ENCODE results near the gene CNGB1.
"Not testable (repeated sequence)": the region's sequence is repeated elsewhere in the genome, so short reads cannot be mapped to it uniquely, and the experiment has no call there.

The CNGB1 gene

DNA sequence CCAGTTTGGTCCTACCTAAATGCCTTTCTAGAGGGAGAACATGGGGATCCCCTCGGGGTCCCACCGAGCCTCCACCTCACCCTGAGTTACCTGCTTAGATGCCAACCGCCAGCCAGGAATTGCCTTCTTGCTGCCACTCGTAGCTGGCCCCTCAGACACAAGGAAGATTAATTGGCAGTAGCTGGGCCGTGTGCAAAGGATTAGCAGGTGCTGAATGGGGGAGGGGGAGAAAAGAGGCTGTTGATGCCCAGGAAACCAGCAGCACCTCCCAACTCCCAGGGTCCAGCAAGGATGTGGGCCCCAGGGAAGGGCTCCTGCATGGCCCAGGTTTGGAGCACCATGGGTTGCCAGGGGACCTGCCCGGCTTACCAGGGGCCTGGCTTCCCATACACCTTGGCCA lies at the start of gene CNGB1:
Gene CNGB1, minus strand, starts transcription at position 159 of the 400 bp plus-strand sequence. CDS start 3,842 bp downstream, outside the sequence.
- no peaks in the 10 kb centered on the region for H3K9me3 ChIP-seq (ENCODE audit: control insufficient read depth, insufficient read depth, low read length)
- no peak within 1 kb of the TSS for H3K9ac ChIP-seq (ENCODE audit: low read depth, low read length)
- H3K36me3 ChIP-seq (ENCODE audit: control insufficient read depth, insufficient read depth, low read length), result no peaks in the 10 kb centered on the region
- no peaks in the 10 kb centered on the region for H3K27me3 ChIP-seq (ENCODE audit: control insufficient read depth, insufficient read depth, low read length)
- H3K4me1 ChIP-seq (ENCODE audit: control insufficient read depth, insufficient read depth, low read length), result no peaks in the 10 kb centered on the region
- no peak within 1 kb of the TSS for H3K4me3 ChIP-seq (ENCODE audit: low read depth, low read length)

DNA sequence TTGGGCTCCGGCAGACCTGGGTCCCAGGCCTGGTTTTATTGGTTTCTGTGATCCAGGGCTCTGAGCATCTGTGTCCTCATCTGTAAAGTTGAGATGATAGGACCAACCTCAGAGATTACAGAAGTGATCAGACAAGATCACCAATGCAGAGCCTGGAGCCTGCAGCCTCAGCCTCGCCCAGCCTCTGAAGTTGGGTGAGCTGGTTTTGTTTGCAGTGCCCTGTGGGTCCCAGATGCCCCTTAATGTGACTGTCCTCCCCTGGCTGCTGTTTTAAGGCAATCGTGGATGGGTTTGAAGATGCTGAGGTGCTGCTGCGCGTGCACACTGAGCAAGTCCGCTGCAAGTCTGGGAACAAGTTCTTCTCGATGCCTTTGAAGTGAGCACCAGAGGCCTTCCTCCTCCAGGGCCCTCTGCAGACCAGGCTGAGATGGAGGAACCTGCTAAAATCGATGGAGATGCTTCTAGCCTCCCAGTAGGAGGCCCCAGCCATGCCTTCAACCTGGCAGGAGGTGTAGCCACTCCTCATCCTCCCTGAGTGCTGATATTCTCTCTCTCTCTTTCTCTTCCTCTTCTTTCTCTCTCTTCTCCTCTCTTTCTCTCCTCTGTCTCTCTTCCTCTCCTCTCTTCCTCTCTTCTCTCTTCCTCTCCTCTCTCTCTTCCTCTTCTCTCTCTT lies 49.1 kb upstream of the CNGB1 start:
- peaks cover 10% of the 10 kb centered on the region for H3K36me3 ChIP-seq (ENCODE audit: control insufficient read depth, insufficient read depth, low read length)
- peaks cover 17% of the 10 kb centered on the region for H3K4me1 ChIP-seq (ENCODE audit: control insufficient read depth, insufficient read depth, low read length)
- no peak overlapping the region for H3K4me3 ChIP-seq (ENCODE audit: low read depth, low read length)
- H3K9me3 ChIP-seq (ENCODE audit: control insufficient read depth, insufficient read depth, low read length), result no peaks in the 10 kb centered on the region
- no peak overlapping the region for H3K9ac ChIP-seq (ENCODE audit: low read depth, low read length)
- peaks cover 6% of the 10 kb centered on the region for H3K27me3 ChIP-seq (ENCODE audit: control insufficient read depth, insufficient read depth, low read length)

DNA sequence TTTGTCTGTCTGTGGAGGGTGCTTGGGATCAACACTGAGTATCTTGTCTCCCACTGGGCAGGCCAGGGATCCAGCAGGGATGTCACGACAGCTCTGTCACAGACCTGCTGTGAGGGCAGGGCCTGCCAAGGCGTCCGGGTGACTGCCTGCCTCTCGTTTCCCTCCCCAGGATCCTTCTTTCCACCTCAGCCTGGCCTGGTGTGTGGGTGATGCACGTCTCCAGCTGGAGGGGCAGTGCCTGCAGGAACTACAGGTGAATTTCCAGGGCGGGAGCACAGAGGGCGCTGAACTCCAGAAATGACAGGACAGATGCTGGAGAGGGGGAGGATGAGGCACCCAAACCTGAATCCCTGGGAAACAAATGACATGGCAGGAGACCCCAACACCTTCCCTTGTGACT lies 47.9 kb upstream of the CNGB1 start:
- Histone ChIP-seq H3K4me3 (ENCODE audit: low read depth, low read length) (no peak overlapping the region), H3K9ac (ENCODE audit: low read depth, low read length) (no peak overlapping the region), H3K36me3 (ENCODE audit: control insufficient read depth, insufficient read depth, low read length) (peaks cover 10% of the 10 kb centered on the region), H3K27me3 (ENCODE audit: control insufficient read depth, insufficient read depth, low read length) (no peaks in the 10 kb centered on the region), H3K4me1 (ENCODE audit: control insufficient read depth, insufficient read depth, low read length) (peaks cover 15% of the 10 kb centered on the region), H3K9me3 (ENCODE audit: control insufficient read depth, insufficient read depth, low read length) (no peaks in the 10 kb centered on the region)

DNA sequence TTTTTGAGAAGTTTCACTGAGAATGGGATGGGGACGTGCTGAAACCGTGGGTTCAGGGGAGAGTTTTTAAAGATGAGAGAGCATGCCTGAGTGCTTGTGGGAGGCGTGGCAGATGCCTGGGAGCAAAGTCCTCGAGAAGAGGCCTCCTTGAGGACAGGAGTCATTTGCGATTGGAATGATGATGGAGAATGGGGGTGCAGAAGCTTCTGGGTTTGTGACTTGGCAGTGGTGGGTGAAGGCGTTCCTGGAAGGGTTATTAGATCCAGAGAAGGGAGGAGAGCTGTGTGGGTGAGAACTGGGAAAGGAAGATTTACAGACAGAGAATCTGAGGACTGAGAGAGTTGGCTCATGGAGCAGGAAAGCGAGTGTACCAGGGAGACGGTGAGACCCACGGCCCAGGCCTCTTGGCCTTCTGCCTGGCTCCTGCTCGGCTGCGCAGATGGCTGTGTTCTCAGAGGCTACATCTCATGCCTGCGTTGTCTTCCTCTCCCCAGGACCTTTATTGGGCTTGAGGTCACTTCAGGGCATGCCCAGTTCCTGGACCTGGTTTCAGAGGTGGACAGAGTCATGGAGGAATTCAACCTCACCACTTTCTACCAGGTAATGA lies 46.0 kb upstream of the CNGB1 start:
- Histone ChIP-seq H3K27me3 (ENCODE audit: control insufficient read depth, insufficient read depth, low read length) (no peaks in the 10 kb centered on the region), H3K4me1 (ENCODE audit: control insufficient read depth, insufficient read depth, low read length) (no peaks in the 10 kb centered on the region), H3K9ac (ENCODE audit: low read depth, low read length) (no peak overlapping the region), H3K36me3 (ENCODE audit: control insufficient read depth, insufficient read depth, low read length) (peaks cover 13% of the 10 kb centered on the region), H3K9me3 (ENCODE audit: control insufficient read depth, insufficient read depth, low read length) (no peaks in the 10 kb centered on the region), H3K4me3 (ENCODE audit: low read depth, low read length) (no peak overlapping the region)

DNA sequence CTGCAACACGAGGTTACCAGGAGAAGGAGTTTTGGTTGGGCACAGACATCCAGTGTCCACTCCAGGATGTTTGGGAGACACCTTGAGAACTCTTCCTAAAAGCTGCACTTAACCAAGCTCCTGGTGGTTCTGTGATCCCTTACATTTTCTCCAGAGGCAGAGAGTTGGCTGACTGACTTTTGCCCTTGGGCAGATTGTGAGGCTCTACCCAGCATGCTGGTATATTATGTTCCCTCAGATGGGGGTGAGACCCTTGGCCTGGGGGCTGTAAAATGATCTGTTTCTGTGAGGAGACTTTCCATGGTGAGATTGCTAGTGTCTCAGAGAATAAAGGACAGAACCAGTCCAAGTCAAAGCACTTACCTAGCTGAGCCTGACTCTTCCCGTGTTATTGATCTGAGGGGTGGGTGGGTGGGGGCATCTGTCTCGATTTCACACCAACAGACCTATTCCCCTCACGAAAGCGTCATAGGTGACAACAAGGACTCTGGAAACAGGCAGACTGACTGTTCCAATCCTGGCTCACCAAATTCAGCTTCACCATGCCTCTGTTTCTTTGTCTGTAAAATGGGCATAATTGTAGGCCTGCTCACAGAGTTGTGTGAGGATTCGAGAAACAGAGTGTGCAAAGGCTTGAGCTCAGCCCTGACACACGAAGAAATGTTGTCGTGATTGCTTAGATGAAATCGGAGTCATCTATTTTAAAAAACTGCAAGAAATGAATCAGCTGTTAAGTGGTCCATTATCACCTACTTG lies 42.5 kb upstream of the CNGB1 start:
- Histone ChIP-seq H3K9ac (ENCODE audit: low read depth, low read length) (no peak overlapping the region), H3K4me3 (ENCODE audit: low read depth, low read length) (no peak overlapping the region), H3K9me3 (ENCODE audit: control insufficient read depth, insufficient read depth, low read length) (no peaks in the 10 kb centered on the region), H3K36me3 (ENCODE audit: control insufficient read depth, insufficient read depth, low read length) (peaks cover 7% of the 10 kb centered on the region), H3K4me1 (ENCODE audit: control insufficient read depth, insufficient read depth, low read length) (no peaks in the 10 kb centered on the region), H3K27me3 (ENCODE audit: control insufficient read depth, insufficient read depth, low read length) (no peaks in the 10 kb centered on the region)

DNA sequence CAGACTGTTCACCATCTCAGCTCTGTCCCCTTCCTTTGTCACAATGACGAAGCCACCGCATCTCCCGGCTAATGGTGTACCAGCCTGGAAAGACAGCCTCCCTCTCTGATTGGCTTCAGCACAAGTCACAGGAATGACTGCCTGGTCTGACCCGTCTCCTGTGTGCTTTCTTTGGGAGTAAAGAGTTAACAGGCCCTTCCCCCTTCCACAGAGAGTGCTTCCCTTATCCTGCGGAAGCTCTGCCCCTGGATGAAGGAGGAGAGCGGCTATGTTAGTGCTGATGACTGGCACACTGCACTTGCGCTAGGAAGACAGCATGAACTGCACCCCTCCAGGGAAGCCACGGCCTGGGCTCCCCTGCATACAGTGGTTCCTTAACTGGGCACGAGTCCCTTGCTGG lies 41.6 kb upstream of the CNGB1 start:
- Histone ChIP-seq H3K4me3 (ENCODE audit: low read depth, low read length) (no peak overlapping the region), H3K4me1 (ENCODE audit: control insufficient read depth, insufficient read depth, low read length) (no peaks in the 10 kb centered on the region), H3K36me3 (ENCODE audit: control insufficient read depth, insufficient read depth, low read length) (peaks cover 7% of the 10 kb centered on the region), H3K9ac (ENCODE audit: low read depth, low read length) (no peak overlapping the region), H3K9me3 (ENCODE audit: control insufficient read depth, insufficient read depth, low read length) (no peaks in the 10 kb centered on the region), H3K27me3 (ENCODE audit: control insufficient read depth, insufficient read depth, low read length) (no peaks in the 10 kb centered on the region)

DNA sequence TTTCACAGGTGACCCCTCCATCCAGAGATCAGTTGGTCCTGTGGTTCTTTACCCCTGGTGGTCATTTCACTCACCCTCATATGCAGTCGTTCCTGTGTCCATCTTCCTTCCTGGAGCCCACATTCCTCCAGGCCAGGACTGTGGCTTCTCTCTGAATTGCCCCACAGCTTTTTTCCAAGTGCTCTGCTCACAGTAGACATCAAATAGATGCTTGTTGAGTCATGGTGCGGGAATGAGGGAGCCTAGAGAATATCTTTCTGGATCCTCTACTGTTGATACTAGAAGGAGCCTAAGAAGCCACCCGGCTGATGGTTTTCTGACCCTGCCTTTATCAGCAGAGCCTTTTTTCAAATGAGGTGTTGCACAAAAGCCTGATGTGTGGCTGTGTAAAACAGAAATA lies 40.7 kb upstream of the CNGB1 start:
- Histone ChIP-seq H3K27me3 (ENCODE audit: control insufficient read depth, insufficient read depth, low read length) (no peaks in the 10 kb centered on the region), H3K4me3 (ENCODE audit: low read depth, low read length) (no peak overlapping the region)

DNA sequence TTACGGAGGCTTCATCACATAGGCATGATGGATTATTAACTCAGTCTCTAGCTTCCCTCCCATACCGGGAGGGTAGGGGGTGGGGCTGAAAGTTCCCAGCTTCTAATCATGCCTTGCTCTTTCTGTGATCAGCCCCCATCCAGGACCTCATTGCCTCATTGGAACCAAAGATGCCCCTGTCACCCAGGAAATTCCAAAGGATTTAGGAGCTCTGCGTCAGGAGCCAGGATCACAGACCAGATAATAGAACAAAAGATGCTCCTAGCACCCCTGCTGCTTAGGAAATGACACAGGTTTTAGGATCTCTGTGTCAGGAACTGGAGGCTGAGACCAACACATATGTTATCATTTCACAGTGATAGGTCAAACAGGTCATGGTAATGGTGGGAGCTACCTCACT lies 40.0 kb upstream of the CNGB1 start:
- Histone ChIP-seq H3K4me1 (ENCODE audit: control insufficient read depth, insufficient read depth, low read length) (no peaks in the 10 kb centered on the region), H3K4me3 (ENCODE audit: low read depth, low read length) (no peak overlapping the region), H3K9ac (ENCODE audit: low read depth, low read length) (no peak overlapping the region), H3K36me3 (ENCODE audit: control insufficient read depth, insufficient read depth, low read length) (peaks cover 7% of the 10 kb centered on the region), H3K27me3 (ENCODE audit: control insufficient read depth, insufficient read depth, low read length) (no peaks in the 10 kb centered on the region), H3K9me3 (ENCODE audit: control insufficient read depth, insufficient read depth, low read length) (no peaks in the 10 kb centered on the region)

More for the DNA sequence above, 40.7 kb upstream of the CNGB1 start:
- no peak overlapping the region for H3K9ac ChIP-seq (ENCODE audit: low read depth, low read length)
- H3K4me1 ChIP-seq (ENCODE audit: control insufficient read depth, insufficient read depth, low read length), result no peaks in the 10 kb centered on the region
- peaks cover 7% of the 10 kb centered on the region for H3K36me3 ChIP-seq (ENCODE audit: control insufficient read depth, insufficient read depth, low read length)
- H3K9me3 ChIP-seq (ENCODE audit: control insufficient read depth, insufficient read depth, low read length), result no peaks in the 10 kb centered on the region

DNA sequence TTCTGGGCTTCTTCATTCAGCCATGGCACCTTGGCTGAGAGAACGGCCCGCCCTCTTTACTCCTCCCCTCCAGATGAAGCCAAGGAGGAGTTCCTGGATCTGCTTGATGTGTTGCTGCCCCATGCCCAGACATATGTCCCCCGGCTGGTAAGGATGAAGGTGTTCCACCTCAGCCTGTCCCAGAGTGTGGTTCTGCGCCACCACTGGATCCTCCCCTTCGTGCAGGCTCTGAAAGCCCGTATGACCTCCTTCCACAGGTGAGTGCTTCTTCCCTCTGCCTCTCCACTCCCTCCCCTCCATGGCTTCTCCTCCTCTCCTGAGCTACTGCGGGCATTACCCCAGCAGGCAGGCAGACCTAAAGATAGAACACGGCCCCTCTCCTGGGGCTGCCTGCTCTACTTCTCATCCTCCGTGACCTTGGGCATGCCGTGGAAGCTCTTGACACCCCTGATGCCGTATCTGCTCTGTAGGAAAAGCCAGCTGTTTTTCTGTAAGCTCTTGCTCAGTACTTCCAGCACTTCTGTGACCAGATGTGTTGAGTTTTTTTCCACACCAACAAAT lies 39.0 kb upstream of the CNGB1 start:
- H3K4me1 ChIP-seq (ENCODE audit: control insufficient read depth, insufficient read depth, low read length), result no peaks in the 10 kb centered on the region
- H3K9ac ChIP-seq (ENCODE audit: low read depth, low read length), result no peak overlapping the region
- no peaks in the 10 kb centered on the region for H3K27me3 ChIP-seq (ENCODE audit: control insufficient read depth, insufficient read depth, low read length)
- H3K4me3 ChIP-seq (ENCODE audit: low read depth, low read length), result no peak overlapping the region
- H3K9me3 ChIP-seq (ENCODE audit: control insufficient read depth, insufficient read depth, low read length), result no peaks in the 10 kb centered on the region
- peaks cover 7% of the 10 kb centered on the region for H3K36me3 ChIP-seq (ENCODE audit: control insufficient read depth, insufficient read depth, low read length)

DNA sequence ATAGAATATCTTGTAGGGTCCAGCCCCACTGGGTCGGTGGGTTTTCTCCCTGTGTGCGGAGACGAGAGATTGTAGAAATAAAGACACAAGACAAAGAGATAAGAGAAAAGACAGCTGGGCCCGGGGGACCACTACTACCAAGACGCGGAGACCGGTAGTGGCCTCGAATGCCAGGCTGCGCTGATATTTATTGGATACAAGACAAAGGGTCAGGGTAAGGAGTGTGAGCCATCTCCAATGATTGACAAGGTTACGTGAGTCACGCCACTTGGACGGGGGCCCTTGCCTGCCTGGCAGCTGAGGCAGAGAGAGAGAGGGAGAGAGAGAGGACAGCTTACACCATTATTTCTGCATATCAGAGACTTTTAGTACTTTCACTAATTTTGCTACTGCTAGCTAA lies 33.8 kb upstream of the CNGB1 start:
- not testable (repeated sequence) for H3K9me3 ChIP-seq (ENCODE audit: control insufficient read depth, insufficient read depth, low read length); H3K4me1 ChIP-seq (ENCODE audit: control insufficient read depth, insufficient read depth, low read length); H3K36me3 ChIP-seq (ENCODE audit: control insufficient read depth, insufficient read depth, low read length); H3K9ac ChIP-seq (ENCODE audit: low read depth, low read length); H3K27me3 ChIP-seq (ENCODE audit: control insufficient read depth, insufficient read depth, low read length); H3K4me3 ChIP-seq (ENCODE audit: low read depth, low read length)

DNA sequence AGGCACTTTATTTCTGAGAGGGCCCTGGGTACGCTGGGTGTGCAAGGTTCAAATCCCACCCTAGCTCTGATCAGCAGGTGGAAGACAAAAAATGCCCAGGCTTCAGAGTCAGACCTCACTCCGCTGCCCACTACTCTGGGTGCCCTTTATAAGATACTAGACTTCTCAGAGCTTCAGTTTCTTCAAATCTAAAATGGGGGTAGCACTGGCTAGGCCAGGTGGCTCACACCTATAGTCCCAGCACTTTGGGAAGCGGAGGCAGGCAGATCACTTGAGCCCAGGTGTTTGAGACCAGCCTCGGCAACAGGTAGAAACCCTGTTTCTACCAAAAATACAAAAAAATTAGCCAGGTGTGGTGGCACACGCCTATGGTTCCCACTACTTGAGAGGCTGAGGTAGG lies 32.0 kb upstream of the CNGB1 start:
- no peak overlapping the region for H3K9ac ChIP-seq (ENCODE audit: low read depth, low read length)
- no peaks in the 10 kb centered on the region for H3K27me3 ChIP-seq (ENCODE audit: control insufficient read depth, insufficient read depth, low read length)
- no peak overlapping the region for H3K4me3 ChIP-seq (ENCODE audit: low read depth, low read length)
- H3K36me3 ChIP-seq (ENCODE audit: control insufficient read depth, insufficient read depth, low read length), result peaks cover 9% of the 10 kb centered on the region
- no peaks in the 10 kb centered on the region for H3K9me3 ChIP-seq (ENCODE audit: control insufficient read depth, insufficient read depth, low read length)
- no peaks in the 10 kb centered on the region for H3K4me1 ChIP-seq (ENCODE audit: control insufficient read depth, insufficient read depth, low read length)

DNA sequence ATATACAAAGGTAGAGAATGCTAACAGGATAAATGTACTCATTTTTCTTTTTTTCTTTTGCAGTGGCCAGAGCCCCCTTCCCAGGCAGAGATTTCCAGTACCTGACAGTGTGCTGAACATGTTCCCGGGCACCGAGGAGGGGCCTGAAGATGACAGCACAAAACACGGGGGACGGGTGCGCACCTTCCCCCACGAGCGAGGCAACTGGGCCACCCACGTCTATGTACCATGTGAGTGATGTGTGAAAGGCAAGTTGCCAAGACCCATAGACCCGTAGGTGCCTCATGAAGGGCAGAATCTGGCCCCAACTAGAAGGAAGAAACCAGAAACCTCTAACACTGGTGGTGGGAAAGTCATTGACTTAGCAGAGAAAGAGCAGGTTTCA lies 31.5 kb upstream of the CNGB1 start:
- Histone ChIP-seq H3K36me3 (ENCODE audit: control insufficient read depth, insufficient read depth, low read length) (peaks cover 14% of the 10 kb centered on the region), H3K27me3 (ENCODE audit: control insufficient read depth, insufficient read depth, low read length) (no peaks in the 10 kb centered on the region), H3K4me3 (ENCODE audit: low read depth, low read length) (peak overlapping the region; percentile 80), H3K9me3 (ENCODE audit: control insufficient read depth, insufficient read depth, low read length) (no peaks in the 10 kb centered on the region), H3K9ac (ENCODE audit: low read depth, low read length) (no peak overlapping the region), H3K4me1 (ENCODE audit: control insufficient read depth, insufficient read depth, low read length) (no peaks in the 10 kb centered on the region)

Measured in iPS-15b (cell line).